A673 (cell line): ENCODE data around the gene EFCAB9.
"Not testable (repeated sequence)": the region's sequence is repeated elsewhere in the genome, so short reads cannot be mapped to it uniquely, and the experiment has no call there.

Experiments used
- EZH2 ChIP-seq: fragments of 200-600 bp; sonication (generic); IDR thresholded peaks from 2 replicates; pipeline ENCODE4 v1.6.1; 2017; ENCODE audit warnings: borderline replicate concordance, low read depth, mild to moderate bottlenecking, mixed read lengths, antibody characterized with exemption, low read length; ENCODE audit not compliant: poor library complexity, severe bottlenecking
- TF ChIP-seq, protein P1 (sequence below): fragments of 300-800, 200-600 bp; sonication (generic); conservative IDR thresholded peaks from 2 replicates; pipeline ENCODE4 v1.5.1; 2017; ENCODE audit warnings: low read depth, mild to moderate bottlenecking, antibody characterized with exemption, low read length, moderate library complexity, mixed read lengths

- TF ChIP-seq, protein P1, sequence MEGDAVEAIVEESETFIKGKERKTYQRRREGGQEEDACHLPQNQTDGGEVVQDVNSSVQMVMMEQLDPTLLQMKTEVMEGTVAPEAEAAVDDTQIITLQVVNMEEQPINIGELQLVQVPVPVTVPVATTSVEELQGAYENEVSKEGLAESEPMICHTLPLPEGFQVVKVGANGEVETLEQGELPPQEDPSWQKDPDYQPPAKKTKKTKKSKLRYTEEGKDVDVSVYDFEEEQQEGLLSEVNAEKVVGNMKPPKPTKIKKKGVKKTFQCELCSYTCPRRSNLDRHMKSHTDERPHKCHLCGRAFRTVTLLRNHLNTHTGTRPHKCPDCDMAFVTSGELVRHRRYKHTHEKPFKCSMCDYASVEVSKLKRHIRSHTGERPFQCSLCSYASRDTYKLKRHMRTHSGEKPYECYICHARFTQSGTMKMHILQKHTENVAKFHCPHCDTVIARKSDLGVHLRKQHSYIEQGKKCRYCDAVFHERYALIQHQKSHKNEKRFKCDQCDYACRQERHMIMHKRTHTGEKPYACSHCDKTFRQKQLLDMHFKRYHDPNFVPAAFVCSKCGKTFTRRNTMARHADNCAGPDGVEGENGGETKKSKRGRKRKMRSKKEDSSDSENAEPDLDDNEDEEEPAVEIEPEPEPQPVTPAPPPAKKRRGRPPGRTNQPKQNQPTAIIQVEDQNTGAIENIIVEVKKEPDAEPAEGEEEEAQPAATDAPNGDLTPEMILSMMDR, result not testable (repeated sequence)
- TF ChIP-seq EZH2, result not testable (repeated sequence)
Measured at GRCh38 chr5:172149481-172149880, 44.5 kb upstream of the EFCAB9 start.
